ENCODE results near the gene ODAD3. TPM values are rescaled to one million over a fixed set of nuclear protein-coding genes. Genes with fewer than 3 reads are reported as not detected.

ODAD3 gene
- total RNA-seq, 1 donor from 2014 or later: not detected

DNA sequence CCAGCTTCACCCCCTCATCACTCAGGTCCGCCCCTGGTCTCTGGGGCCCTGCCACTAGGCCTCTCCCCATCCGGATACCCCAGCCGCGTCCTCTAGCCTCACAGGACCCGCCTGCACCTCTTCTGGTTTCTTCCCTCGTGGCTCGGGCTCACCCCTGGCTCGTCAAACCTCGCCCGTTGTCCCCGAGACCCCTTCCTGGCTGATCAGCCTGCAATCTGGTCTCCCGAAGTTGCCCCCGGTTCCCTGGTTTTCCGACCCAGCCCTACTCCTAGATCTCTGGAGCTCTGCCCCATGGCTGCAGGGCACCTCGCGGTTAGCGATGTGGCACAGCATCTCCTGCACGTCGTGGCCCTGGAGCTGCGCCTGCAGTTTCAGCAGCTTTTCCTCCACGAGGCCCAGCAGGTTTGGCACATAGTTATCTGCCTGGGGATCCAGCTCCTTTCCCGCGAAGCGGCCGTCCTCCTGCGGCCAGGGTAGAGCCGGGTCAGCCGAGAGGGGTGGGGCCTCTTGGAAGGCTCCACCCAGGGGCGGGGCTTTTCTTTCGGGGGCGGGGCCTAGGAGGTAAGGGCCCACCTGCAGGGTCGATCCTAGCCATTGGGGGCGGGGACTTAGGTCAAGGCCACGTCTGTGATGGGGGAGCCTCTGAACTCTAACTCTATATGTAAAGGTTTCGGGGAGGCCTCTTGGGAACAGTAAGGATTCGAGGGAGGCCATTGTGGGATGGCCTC is 13.4 kb downstream of the ODAD3 start:
- H3K27me3 ChIP-seq (ENCODE audit: control insufficient read depth, insufficient read depth, low read length): peaks cover 12% of the 10 kb centered on the region
- TF ChIP-seq CTCF (IDR thresholded peaks at IDR 0.05; ENCODE audit: insufficient read depth, low read length, severe bottlenecking): no peak
- FAIRE-seq: no peak
- H3K36me3 ChIP-seq (ENCODE audit: control insufficient read depth, insufficient read depth, low read length): no peaks in the 10 kb centered on the region
- no peak for DNase-seq (ENCODE audit: low read depth)
- H3K4me3 ChIP-seq (ENCODE audit: low read depth, low read length): peak overlapping the region; percentile 9

DNA sequence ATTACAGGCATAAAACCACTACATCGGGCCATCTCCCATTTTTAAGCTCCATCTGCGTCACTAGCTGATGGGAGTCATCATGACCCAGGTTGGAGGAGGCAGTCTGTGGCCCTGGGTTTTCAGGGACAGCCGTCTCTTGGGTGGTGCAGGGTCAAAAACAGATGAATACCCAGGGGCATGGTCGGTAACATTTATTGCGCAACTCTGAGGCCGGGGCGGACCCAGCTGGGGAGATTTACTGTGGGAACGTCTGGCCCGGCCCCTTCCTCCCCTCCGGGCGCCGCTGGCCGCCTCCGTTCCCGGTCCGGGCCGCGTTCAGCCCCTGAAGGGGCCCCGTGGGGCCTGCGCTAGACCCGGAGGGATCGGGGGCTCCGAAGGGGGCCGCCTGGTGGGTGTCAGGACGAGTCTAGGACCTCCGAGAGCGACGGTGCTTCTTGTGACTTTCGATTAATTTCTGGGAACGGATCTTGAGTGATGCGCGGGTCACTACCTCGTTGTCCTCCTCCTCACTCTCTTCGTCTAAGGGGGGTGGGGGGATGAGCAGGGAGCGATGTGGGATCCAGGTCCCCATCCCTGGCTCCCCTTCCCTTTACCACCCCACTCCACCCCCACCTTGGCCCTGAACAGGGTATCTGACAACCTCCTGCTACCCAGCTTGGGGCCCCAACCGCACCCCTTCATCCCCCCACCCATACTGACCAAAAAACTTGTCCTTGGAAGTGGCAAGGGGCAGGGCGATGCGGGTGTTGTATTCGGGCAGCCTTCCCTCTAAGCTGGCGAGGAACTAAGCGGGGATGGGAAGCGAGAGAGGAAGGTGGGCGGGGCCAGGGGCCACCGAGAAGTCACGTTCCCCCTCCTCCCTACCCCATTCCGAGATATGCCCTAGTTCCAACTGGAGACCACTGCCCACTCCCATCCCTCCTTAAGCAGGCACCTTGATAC is 14.2 kb downstream of the ODAD3 start:
- no peak overlapping the region for H3K4me3 ChIP-seq (ENCODE audit: low read depth, low read length)
- H3K36me3 ChIP-seq (ENCODE audit: control insufficient read depth, insufficient read depth, low read length): no peaks in the 10 kb centered on the region
- FAIRE-seq (no peak), DNase-seq (ENCODE audit: low read depth) (no peak)
- peaks cover 12% of the 10 kb centered on the region for H3K27me3 ChIP-seq (ENCODE audit: control insufficient read depth, insufficient read depth, low read length)
- TF ChIP-seq CTCF (IDR thresholded peaks at IDR 0.05; ENCODE audit: insufficient read depth, low read length, severe bottlenecking): no peak

DNA sequence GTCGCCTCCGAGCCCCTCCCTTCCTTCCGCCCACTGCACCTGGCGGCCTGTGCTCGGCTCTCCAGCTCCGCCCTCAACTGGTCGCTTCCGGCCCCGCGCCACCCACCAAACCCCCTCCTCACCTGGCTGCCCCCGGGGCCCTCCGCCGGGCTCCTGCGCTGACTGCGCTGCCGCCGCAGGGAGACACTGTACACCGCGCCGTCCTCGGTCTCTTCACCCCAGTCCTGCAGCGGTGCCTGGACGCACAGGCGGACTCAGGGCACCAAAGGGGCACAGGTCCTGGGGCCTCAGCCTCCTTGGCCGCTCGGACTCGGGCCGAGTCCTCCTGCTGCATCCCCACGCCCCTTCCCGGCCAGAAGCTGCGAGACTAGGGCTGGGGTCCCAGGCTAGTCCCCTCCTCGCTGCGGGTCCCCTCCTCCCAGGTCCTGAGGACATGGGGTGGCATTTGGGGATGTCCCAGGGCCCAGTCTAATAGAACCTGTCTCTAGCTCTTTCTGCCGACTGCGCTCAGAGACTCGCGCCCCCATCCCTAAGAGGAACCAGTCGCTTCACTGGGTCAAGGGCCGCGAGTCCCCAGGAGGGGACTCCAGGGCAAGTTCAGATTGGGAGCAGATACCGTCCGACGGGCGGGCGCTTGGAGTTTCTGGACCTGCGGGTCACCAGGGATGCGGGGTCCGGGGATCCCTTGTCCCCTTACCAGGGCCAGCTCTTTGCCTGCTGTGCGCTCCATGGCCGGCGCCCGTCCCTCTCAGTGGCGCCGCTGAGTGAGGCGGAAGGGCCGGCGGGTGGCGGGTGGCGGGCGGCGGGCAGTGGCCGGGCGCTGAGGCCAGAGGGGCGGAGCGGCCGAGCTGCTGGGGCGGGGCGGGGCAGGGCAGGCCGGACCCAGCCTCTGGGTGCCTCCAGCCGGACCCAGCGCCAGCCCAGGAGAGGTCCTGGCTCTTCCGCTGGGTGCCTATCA is 16.1 kb downstream of the ODAD3 start, which contains the start of gene RGL3:
RGL3 (minus strand) TSS at position 766 of the 958 bp plus-strand sequence; CDS start at position 730, 36 bp downstream.
- peaks cover 10% of the 10 kb centered on the region for H3K27me3 ChIP-seq (ENCODE audit: control insufficient read depth, insufficient read depth, low read length)
- no peak for DNase-seq (ENCODE audit: low read depth)
- no peak for TF ChIP-seq CTCF (IDR thresholded peaks at IDR 0.05; ENCODE audit: insufficient read depth, low read length, severe bottlenecking)
- H3K4me3 ChIP-seq (ENCODE audit: low read depth, low read length): peak within 1 kb of the TSS; percentile 6
- H3K36me3 ChIP-seq (ENCODE audit: control insufficient read depth, insufficient read depth, low read length): no peaks in the 10 kb centered on the region
- FAIRE-seq: no peak

GRCh38 chr19:11418094-11418548 is 16.8 kb downstream of the ODAD3 start:
- no peak for TF ChIP-seq CTCF (IDR thresholded peaks at IDR 0.05; ENCODE audit: insufficient read depth, low read length, severe bottlenecking)

DNA sequence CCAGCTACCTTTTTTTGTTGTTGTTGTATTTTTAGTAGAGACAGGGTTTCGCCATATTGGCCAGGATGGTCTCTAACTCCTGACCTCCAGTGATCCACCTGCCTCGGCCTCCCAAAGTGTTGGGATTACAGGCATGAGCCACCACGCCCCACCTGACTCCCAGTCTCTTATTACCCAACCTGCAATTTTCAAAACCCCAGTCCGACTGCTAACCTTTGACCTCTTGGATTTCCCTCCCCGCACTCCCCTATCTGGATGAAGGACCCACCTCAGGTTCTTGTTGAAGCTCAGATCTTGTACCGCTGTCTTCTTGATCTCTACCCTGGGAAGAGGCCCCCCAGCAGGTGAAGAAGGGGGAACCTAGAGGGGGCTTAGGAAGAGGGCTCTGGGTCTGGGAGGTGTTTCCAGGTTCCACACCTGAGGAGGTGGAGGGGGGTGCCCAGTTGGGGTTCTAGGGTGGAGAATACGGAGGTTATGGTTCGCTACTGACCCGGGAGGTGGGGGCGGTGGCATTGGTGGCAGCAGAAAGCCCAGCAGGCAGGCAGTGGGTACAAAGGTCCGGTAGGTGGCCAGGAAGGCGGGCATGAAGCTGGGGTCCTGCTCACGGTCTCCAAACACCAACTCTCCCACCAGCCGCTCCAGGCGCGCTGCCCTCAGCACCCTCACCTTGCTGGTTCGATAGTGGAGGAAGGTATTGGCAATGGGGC is 18.4 kb downstream of the ODAD3 start:
- Histone ChIP-seq H3K27me3 (ENCODE audit: control insufficient read depth, insufficient read depth, low read length) (peaks cover 6% of the 10 kb centered on the region), H3K36me3 (ENCODE audit: control insufficient read depth, insufficient read depth, low read length) (no peaks in the 10 kb centered on the region), H3K4me3 (ENCODE audit: low read depth, low read length) (no peak overlapping the region)
- DNase-seq (ENCODE audit: low read depth) (no peak), FAIRE-seq (no peak)
- no peak for TF ChIP-seq CTCF (IDR thresholded peaks at IDR 0.05; ENCODE audit: insufficient read depth, low read length, severe bottlenecking)

More at GRCh38 chr19:11418094-11418548, 16.8 kb downstream of the ODAD3 start:
- Histone ChIP-seq H3K27me3 (ENCODE audit: control insufficient read depth, insufficient read depth, low read length) (peaks cover 6% of the 10 kb centered on the region), H3K36me3 (ENCODE audit: control insufficient read depth, insufficient read depth, low read length) (no peaks in the 10 kb centered on the region), H3K4me3 (ENCODE audit: low read depth, low read length) (peak overlapping the region; percentile 6)
- FAIRE-seq: no peak
- no peak for DNase-seq (ENCODE audit: low read depth)
